EH (cell line): Measurements from ENCODE around the gene NPIPA3.
"Not testable (repeated sequence)": the region's sequence is repeated elsewhere in the genome, so short reads cannot be mapped to it uniquely, and the experiment has no call there.

Source experiments
- DNase-seq: peaks from one replicate; pipeline ENCODE4 v3.0.0-alpha.2; 2015; ENCODE audit warnings: low read depth

NPIPA3 gene

DNA sequence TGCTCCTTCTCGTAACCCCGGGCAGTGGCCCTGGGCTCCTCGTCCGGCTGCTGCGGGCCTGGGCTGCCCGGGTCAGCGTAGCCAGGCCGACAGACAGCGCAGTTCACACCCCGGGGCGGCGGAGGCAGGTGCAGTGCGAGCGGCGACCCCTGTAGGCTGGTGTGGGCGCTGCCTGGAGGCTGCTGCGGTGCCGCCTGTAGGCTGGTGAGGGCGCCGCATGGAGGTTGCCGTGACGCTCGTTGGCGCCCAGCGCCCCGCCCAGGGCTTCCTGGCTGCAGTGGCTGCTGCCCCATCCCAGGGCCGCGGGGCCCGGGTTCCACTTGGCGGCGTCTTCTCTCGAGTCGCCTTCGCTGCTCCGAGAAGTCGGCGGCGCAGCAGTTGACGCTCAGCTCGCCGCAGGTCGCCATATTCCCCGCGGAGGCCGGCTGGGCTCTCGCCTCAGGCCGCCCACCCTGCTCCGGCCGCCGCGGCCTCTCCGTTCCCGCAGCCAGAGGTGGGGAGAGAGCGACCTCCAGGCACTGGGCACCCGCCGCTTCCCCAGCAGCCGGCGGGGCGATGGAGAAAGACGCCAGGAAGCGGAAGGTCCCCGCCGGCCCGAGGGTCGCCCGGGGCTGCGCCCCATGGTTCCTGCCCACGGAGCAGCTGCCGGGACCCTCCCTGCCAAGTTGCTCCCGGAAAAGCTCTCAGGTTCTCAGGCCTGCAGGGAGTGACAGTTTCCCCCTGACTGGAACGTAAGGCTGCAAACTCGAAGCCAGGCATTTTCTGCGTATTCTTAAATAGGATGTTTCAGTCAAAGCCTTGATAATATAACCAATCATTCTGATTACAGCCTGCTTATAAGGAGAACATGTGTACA lies 39.3 kb downstream of the NPIPA3 start, which contains the start of gene NPIPA2:
Gene NPIPA2 (plus strand): TSS at position 261 of the 856 bp plus-strand sequence. CDS start 5,533 bp downstream, outside the sequence.
- not testable (repeated sequence) for DNase-seq

DNA sequence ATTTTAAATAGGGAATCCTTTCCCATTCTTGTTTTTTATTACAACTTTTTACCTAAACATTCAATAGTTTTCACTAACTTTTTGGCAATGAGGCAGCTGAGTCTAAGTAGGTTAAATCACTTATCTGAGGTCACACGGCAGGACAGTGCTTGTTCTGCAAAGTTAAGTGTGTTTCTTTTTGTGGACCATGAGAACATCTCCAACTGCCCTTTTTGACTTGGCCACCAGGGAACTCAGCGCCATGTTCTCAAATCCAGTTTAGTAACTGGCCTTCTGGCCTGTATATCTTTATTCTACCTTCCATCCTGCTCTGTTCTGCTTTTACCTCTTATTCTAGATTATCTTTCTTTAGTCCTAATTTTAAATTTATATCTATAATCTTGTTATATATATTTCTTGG lies 70.4 kb downstream of the NPIPA3 start:
- not testable (repeated sequence) for DNase-seq

DNA sequence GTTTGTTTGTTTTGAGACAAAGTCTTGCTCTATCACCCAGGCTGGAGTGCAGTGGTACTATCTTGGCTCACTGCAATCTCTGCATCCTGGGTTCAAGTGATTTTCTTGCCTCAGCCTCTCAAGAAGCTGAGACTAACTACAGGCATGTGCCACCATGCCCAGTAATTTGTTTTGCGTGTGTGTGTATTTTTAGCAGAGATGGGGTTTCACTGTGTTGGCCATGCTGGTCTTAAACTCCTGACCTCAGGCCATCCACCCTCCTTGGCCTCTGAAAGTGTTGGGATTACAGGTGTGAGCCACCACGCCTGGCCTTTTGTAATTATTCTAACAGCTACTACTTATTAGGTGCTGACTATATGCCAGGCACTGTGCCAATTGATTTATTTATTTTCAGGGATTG lies 72.4 kb downstream of the NPIPA3 start:
- not testable (repeated sequence) for DNase-seq
